Hematopoietic multipotent progenitor cell treated with erythropoietin and hydrocortisone succinate and interleukin-3 and kit ligand, for 4 days (in vitro differentiated cells): ENCODE measurements around the gene NOP9.

Source experiments
- DNase-seq: peaks from one replicate; pipeline ENCODE4 v3.0.0-alpha.2; 2015

Gene NOP9

DNA sequence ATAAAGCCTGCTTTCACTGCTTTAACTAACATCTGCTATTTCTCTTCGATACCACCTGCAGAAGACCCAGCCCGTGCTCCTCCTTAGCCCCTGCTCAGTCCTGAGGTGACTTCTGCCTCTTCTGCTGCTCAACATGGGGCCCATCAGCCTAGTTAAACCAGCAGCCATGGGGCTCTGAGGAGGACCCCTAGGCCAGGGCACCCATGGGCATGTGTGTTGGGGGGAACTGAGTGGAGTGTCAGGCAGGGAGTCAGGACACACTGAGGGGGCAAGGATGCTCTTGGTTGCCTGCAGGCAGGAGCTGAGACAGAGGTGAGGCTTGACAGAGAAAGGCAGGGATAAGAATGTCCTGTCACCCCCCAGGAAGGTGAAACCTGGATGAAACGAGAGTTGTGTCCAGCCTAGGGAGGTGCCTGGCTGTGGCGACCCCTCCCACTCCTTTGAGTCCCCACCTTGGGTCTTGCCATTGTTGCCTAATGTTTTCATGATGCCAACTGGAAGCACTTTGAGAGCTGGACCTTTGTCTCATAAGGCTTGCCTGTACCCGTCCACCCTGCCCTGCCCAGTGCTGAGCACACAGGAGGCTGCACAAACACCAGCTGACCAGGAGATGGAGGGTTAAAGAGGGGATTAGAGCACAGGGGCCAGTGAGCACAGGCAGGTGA lies 15.7 kb upstream of the NOP9 start:
- DNase-seq: no peak

DNA sequence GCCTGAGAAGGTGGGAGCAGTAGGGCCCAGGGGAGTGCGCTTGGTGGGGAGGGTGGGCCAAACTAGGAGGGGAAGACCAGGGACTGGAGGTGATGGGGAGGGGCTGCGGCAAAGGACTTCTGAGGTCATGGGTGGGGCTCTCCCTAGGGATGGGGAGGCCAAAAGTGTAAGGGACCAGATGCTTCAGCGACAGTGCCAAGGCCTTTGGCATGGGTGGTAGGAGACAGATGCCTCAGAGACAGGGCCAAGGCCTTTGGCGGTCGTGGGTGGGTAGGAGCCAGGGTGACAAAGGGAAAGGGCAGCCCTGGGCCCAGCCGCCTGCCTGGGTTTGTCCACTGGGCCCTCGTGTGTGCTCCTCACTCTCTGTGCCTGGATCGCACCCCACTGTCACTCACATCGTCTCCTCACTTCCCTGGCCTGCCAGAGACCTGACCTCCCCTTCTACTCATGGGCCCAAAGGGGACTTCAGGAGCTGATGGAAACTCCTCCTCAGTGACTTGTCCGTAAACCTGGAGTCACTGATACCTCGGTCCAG lies 15.1 kb upstream of the NOP9 start:
- DNase-seq: no peak

DNA sequence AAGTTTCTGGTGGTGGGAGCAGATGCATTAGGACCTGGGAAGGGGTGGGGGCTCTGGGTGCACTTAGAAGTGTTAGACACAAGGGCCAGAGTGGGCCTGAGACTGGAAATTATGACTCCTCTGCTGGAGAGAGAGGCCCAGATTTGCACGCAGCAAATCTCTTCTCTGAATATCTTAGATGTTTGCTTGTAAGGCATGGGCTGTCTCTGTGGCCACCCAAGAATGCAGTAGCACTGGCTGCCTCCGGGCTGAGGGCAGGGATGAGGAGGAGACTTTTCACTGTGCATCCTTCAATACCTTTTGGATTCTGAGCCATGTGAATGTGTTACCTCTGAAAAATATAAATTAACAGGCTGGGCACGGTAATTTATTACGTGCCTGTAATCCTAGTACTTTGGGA lies 14.3 kb upstream of the NOP9 start:
- no peak for DNase-seq

DNA sequence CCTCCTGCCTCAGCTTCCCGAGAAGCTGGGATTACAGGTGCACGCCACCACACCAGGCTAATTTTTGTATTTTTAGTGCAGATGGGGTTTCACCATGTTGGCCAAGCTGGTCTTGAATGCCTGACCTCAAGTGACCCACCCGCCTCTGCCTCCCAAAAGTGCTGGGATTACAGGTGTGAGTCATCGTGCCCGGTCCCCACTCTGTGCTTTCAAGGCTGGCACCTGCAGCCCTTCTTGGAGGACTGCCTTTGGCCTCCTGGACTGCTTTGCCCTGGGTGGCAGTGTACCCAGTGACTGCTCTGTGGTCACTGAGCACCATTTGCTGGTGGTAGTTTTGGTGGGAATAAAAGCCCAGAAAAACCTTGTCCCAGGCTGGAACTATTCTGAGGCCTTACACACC lies 12.7 kb upstream of the NOP9 start:
- DNase-seq: no peak

DNA sequence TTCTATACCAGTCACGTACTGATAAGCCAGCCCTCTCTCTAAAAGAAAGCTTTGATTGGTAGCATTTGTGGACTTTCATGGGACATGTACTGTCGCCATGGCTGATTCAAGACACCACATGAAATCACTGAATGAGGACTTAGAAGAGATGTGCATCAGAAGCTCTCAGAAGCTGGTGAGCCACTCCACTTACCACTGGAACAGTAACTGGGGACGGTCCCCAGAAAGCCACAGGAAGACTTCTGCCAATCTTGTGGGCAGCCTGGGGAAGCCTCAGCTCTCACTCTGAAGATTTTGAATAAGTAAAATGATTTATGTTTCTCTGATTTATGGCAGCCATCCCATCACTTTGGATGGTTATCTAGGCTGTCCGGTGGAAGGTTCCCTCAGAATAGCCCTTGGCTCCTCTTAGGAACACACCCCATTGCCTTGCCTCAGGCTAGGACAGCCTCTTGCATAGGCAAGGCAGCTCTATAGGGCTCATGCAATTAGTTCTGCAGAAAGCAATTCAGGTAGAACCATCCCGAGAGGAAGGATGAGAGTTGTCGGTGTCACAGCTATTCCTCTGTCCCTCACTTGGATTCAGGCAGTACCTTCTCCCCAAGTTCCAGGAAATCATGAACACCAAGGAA lies 9.9 kb upstream of the NOP9 start:
- peak; percentile 25 for DNase-seq

DNA sequence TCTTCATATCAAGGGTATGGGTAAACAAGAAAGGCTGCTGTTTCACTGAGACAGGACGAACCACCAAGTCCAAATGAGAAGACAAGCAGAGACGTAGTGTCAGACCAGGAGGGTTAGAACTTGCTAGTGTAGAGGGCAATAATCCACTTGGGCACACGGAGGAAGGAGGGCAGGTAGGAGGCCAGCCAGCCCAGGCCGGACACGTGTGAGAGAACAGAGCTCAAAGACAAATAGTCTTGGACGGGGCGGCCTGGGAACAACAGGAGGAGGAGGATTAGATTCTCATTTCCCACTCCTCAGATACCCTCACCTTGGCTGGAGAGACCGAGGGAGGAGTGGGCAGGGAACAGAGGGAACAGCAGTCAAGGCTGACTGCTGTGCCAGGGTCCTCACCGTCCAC lies 8.9 kb upstream of the NOP9 start:
- no peak for DNase-seq

DNA sequence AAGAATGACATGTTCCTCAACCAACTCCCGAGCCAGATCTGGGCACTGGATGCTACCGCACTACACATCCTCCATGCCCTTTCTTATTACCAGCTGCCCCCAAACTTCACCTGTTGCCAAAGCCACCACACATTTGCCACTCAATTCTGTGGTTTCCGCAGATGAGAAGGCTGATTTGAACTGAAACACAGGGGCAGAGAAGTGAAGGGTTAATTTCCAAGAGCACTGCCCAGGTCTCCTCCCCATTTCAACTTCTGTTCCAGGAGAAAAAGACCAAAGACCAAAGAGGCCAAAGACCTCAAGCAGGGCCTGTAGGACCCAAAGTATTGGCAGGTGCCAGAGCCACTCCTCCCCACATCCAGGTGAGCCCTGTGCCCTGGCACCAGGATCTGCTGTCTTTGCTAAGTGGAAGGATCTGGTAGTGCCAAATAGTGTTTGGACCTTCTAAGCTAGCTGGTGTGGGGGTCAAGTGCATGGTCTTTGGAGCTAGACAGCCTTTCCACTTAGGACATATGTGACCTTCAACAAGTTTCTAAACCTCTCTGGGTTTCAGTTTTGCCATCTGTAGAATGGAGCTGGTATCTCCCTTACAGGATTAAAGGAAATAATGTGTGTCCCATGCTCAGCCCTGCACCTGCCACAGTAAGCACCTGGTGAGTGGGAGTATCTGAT lies 8.1 kb upstream of the NOP9 start:
- DNase-seq: no peak

DNA sequence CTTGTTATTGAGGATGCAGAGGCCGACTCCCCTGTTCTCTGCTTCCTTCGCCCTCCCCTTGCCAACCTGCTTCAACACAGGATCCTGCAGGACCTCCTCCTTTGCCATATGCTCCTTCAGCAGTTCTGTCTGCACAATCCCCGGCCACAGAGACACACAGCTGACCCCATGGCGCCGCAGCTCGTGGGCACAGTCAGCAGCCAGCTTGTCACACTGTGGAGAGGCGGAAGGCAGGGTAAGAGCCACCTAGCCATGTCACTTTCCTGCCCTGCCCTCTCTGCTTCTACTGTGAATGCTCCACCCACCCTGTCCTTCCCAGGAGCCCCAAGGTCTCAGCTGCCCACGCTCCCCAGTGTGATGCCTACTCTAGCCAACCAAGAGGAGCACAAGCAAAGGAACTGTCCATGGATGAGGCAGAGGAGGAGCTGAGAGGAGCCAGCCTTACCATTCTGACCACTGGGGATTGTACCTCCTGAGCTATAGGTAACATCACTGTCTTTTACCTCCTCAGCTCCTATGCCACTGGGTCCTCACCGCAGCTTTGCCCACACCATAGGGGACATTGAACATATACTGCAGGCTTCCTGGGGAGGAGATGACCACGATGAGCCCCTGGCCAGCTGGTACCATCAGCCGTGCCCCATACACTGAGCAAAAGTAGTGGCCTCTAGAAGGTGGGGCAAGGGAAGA lies 7.4 kb upstream of the NOP9 start:
- no peak for DNase-seq

DNA sequence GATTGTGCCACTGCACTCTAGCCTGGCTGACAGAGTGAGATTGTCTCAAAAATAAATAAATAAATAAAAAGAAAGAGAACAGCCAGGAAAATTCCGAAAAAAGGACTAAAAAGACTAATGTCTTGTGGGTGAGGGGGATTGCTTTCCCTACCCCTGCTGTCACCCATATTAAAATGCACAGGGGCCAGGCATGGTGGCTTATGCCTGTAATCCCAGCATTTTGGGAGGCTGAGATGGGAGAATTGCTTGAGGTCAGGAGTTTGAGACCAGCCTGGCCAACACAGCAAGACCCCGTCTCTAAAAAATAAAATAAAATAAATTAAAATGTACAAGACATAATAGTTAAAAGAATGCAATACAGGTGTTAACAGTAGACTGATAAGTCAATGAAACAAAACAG lies 6.1 kb upstream of the NOP9 start:
- DNase-seq: no peak

DNA sequence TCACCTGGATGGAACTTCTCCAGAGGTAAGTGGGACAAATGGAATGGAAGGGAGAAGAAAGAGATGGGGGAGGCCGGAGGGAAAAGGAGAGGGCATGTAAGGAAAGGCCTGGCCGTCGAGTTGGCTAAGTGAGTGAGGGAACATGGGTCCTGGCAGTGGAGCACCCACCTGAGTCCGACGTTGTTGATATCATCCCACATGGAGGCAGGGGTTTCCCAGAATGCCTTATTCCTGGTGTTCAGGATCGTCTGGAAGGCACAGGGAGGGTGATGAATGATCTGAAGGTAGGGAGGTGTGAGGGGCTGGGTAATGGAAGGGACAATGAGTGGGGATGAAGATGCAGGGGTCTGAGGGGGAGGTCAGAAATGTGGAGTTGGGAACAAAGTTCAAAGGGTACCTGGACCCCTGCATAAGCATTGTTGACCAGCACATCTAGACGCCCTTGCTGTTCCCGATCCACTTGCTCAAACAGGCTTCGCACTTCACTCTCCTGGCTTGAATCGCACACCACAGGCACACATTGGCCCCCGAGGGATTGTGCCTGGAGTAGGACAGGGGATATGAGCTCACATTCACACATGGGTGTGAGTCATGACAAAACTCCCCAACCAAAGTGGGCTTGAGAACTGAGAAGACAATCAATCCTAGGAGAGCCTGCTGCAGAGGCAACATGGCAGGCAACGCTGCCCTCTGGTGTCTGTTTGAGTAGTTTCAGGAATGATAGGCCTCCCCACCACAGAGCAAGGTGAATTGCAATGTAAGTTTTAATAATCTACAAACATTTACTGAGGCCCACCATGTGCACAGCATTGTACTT lies 3.1 kb upstream of the NOP9 start:
- DNase-seq: peak; percentile 89

DNA sequence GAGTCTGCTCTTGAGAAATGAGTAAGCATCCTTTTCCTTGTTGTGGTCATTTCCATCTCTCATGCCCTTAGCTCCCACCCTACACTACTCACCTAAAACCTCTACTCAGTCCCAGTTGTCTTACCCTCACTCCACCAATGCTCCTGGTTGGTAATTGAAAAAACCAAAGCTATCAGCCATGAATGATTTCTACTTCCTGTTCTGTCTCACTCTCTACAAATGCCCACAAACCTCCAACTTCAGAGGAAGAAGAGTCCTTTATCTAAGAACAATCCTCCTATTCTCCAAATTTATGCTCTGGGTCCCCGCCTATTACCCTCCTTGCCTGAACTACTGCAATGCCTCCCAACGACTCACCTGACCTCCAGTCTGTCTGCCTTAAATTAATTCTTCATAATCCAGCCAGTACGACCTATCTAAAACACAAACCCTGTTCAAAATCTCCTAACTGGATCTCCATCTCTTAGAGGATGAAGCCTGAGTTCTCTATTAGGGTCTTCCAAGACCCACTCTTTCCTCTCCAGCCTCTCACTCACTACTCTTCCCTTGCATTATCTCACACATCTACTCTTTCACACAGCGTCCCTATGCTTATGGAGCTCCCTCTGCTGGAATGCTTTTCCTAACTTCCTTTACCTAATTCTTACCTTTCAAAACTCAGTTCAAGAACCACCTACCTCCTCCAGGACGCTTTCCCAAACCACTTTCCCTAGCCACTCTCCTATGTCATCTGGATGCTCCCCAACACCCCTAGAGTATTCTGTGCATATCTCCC lies 2.3 kb upstream of the NOP9 start:
- peak; percentile 66 for DNase-seq

DNA sequence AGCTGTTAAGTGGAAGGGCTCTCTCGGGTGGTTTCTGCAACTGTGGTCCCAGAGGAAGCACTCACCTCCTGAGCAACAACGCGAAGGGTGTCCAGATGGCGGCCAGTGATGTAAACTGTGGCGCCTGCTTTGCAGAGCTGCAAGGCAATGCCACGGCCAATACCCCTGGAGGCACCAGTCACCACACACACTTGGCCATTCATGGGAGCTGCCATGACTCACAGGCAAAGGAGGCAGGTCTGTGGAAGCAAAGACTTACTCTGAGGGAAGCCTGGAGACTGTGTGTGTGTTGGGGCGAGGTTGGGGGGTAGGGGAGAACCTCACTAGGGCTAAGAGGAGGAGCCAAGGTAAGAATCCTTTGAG lies 777 bp upstream of the NOP9 start:
- peak; percentile 32 for DNase-seq

DNA sequence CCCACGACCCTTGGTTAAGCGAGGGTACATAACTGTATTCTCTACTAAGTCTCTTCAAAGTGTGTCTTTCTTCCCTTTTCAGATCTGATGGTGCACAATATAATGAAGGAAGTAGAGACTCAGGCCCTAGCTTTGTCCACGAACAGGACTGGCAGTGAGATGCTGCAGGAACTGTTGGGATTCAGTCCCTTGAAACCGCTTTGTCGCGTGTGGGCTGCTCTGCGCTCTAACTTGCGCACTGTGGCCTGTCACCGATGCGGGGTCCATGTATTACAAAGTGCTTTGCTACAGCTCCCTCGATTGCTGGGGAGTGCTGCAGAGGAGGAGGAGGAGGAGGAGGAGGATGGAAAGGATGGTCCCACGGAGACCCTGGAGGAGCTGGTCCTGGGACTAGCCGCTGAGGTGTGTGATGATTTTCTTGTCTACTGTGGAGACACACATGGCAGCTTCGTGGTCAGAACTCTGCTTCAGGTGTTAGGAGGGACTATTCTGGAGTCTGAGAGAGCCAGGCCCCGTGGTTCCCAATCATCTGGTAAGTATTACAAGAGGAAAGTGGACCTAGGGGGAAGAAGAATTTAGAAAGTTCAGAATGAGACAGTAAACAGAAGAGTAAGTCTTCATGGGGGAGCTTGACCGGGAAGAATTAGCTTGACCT lies 803 bp downstream of the NOP9 start:
- DNase-seq: no peak

DNA sequence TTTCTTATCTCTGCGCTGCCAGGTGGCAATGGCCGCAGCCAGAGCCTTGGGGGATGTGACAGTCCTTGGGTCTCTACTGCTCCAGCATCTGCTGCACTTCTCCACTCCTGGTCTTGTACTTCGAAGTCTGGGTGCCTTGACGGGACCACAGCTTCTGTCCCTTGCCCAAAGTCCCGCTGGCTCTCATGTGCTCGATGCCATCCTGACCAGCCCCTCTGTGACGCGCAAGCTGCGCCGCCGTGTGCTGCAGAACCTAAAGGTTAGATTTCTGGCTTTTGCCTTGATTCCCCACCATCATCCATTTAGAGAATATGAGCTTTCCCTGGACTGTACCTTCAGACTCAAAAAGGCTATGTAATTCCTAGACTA lies 4.4 kb downstream of the NOP9 start:
- DNase-seq: no peak

DNA sequence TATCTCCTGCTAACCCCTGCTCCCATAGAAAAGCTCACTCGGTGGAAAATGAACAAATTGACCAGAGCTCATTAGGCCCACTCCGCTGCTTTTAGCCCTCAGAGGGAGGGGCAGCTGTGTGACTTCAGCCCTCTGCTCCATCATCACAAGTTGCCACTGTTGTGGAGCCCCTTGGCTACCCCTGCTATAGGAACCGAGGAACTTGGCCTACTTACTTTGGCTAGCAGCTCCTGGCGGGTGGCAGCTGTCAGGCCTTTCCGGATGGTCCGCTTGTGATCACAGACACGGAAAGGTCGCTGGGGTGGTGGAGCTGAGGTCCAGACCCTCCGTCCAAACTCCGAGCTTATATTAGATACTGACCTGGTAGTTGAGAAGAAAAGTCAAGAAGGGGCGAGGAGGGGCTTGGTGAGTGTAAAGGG lies 7.5 kb downstream of the NOP9 start:
- DNase-seq: no peak

DNA sequence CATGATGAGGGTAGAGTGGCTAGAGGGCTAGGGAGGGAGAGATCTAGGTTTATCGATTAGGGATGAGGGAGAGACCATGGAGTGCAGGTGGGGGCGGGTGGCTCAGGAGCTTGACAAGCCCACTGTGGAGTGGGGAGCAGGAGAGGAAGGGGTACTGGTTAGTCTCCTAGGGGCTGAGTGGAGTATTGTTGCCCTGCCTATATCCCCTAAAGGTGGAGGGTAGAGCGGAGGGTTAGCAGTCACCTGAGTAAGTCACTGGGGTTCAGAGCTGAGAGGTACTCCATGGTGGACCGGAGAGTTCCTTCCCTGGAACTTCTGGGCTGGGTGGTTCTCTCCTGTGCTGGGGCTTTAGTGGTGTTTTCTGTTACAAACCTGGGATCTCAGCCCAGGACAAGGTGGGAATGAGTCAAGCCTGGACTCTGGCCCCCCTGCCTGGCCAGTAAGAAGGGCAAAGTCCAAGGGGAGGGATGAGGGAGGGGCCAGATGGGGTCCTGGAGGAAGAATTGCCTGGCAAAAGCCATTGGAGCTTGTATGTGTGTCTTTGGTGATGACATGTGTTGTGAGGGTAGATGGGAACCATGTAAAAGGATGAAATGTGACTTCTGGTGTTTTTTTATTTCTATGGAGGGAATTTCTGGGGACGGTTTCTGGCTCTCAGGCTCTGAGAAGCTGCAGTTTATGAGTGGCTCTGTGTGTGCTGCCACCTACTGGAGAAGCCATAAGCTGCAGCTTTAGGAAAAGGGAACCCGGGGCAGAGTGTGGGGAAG lies 8.1 kb downstream of the NOP9 start, which contains the start of gene CIDEB:
CIDEB (minus strand) TSS at position 403 of the 767 bp plus-strand sequence; CDS start at position 284, 119 bp downstream.
- peak; percentile 83 for DNase-seq

DNA sequence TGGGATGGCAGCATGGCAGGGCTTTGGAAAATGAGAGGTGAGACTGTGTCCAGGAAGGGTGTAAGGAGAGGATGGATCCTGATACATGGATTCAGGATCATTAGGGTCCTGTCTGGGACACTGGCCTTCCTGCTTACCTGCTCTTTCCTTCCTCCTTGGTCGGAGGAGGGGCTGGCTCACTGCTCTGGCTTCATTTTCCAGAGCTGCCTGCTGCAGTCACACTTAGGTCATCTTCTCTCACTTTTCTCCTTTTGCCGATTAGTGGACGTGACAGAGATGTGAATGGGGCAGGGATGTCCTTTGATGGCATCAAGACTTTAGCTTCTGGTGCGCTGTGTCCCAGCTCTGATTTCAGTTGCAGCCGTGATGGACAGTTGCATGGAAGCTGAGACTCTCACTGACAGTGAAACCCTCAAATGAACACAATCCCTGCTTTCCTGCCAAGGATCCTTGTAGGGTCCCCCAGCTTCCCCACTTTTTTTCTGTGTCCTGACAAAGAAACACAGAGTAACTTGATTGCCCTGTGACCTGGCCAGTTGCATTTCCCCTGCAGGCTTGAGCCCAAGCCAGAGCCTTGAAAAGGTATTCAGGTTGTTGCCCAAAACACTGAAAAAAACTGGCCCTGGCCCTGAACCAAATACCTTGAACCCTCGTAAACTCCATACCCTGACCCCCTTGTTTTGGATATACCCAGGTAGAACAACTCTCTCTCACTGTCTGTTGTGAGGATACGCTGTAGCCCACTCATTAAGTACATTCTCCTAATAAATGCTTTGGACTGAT lies 8.9 kb downstream of the NOP9 start:
- DNase-seq: no peak

DNA sequence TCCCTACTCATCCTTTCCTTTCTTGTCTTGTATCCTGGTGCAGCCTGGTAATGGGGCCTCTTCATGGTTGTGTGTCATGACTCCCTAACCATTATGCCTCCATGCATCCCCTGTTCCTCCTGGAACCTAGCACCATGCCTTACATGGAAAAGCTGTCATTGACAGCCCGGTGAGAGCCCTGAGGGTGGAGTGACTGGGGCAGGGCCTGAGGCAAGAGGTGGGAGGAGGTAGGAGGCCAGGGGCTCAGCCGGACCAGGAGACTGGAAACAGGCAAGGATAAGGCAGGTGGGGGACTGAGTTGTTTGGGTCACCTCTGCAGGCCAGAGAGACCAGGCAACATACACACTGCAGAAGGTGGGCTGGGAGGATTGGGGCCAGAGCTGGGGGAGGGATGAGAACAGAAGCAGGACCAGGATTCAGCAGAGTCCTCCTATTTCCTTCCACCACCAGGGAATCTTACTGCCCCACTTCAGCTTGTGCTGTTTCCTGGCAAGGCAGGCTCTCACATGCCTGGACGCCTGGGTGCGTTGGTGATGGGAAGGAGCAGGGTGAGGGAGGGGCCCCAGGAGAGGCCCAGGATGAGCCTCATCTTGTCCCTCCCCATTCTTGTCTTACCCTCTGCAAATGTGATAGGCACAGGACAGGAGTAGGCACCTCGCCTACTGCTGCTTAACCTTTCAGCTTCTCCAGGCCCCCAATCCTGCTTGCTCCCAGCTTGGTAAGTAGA lies 10.1 kb downstream of the NOP9 start, which contains the start of gene LTB4R2:
LTB4R2 (plus strand) TSS at position 603 of the 727 bp plus-strand sequence. CDS start 525 bp downstream, outside the sequence.
- DNase-seq: no peak

DNA sequence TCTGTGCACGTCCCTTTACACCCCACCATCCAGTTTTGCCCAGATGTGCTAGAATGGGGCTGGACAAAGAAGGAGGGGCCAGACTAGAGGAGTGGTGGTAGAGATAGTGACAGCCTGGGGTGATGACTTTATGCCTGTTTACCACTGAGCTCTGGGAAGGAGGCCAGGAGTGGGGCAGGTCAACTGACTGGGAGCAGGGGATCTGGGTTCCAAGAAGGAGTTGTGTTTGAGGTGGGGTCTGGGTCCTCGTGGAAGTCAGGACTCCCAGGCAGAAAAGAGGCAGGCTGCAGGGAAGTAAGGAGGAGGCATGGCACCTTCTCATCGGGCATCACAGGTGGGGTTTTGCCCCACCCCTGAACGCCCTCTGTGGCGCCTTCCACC lies 10.6 kb downstream of the NOP9 start:
- DNase-seq: peak; percentile 85
